Panc1 (cell line): ENCODE measurements around the gene YY1. TPM values are rescaled to one million over a fixed set of nuclear protein-coding genes. Genes with fewer than 3 reads are reported as not detected.

ENCODE experiments used
- ATAC-seq: fragments of 200-7000 bp; cut with Tn5 transposase; 2 replicates; pipeline ENCODE4 v1.9.1; 2020; ENCODE audit warnings: mild to moderate bottlenecking, moderate library complexity
- BruUV-seq: library from RNA; stranded (reverse); fragments of 400-500 nt; replicated peaks from 2 replicates; lab custom pipeline; 2021; lab: Mats Ljungman, UMichigan
- CTCF ChIA-PET: fragments of 300-600 bp; sonication (Branson Sonifier 250); formaldehyde crosslinking; loops from one replicate; lab custom pipeline; 2022; ENCODE audit warnings: antibody characterized with exemption; lab: Charles Lee
- POLR2A ChIA-PET: fragments of 300-600 bp; sonication (Branson Sonifier 250); formaldehyde crosslinking; loops from one replicate; lab custom pipeline; 2022; ENCODE audit warnings: antibody characterized with exemption; lab: Charles Lee
- DNase-seq: peaks from one replicate; pipeline ENCODE4 v3.0.0-alpha.2; 2010; ENCODE audit warnings: low read depth, low spot score
- H3K27ac ChIP-seq: 2 replicates; pipeline ENCODE4 v1.5.1; 2011; ENCODE audit warnings: mild to moderate bottlenecking, low read length, inconsistent platforms
- H3K27me3 ChIP-seq: fragments of 200-500 bp; sonication (Bioruptor generic); 2 replicates; pipeline ENCODE4 v1.6.0; 2014; ENCODE audit warnings: low read length, inconsistent platforms; ENCODE audit not compliant: control insufficient read depth, insufficient read depth
- H3K36me3 ChIP-seq: fragments of 200-500 bp; sonication (Bioruptor generic); 2 replicates; pipeline ENCODE4 v1.5.1; 2014; ENCODE audit warnings: inconsistent platforms, mild to moderate bottlenecking, low read length, moderate library complexity; ENCODE audit not compliant: control insufficient read depth, insufficient read depth
- H3K4me1 ChIP-seq: 2 replicates; pipeline ENCODE4 v1.5.1; 2011; ENCODE audit warnings: inconsistent platforms, mild to moderate bottlenecking, low read length, moderate library complexity; ENCODE audit not compliant: control insufficient read depth, insufficient read depth
- H3K4me3 ChIP-seq, 2 experiments: 2 replicates each; pipeline ENCODE4 v1.5.1; 2011 to 2012; ENCODE audit warnings: low read depth in 2 of 2, low read length in 2 of 2, mild to moderate bottlenecking in 2 of 2, inconsistent platforms in 1 of 2, moderate library complexity in 1 of 2
- H3K9me3 ChIP-seq: fragments of 200-500 bp; sonication (Bioruptor generic); 2 replicates; pipeline ENCODE4 v1.5.1; 2014; ENCODE audit warnings: low read depth, mild to moderate bottlenecking, inconsistent platforms, low read length, moderate library complexity; ENCODE audit not compliant: control insufficient read depth, insufficient read depth
- POLR2AphosphoS5 ChIP-seq: IDR thresholded peaks from 2 replicates; pipeline ENCODE4 v1.6.1; 2012; ENCODE audit warnings: mild to moderate bottlenecking, low read depth, low read length, moderate library complexity
- SIN3A ChIP-seq: IDR thresholded peaks from 2 replicates; pipeline ENCODE4 v1.6.1; 2012; ENCODE audit warnings: low read depth, mild to moderate bottlenecking, low read length, moderate library complexity, borderline replicate concordance; ENCODE audit not compliant: insufficient read depth
- TCF7L2 ChIP-seq: IDR thresholded peaks from 2 replicates; pipeline ENCODE4 v1.6.1; 2011; ENCODE audit warnings: mild to moderate bottlenecking, low read depth, low read length, inconsistent platforms
- in situ Hi-C: cut with HindIII; loops from 2 replicates; pipeline ENCODE4 v1.10.0; 2016; ENCODE audit warnings: low sequenced_read_pairs, low pct_unique_long_range_greater_than_20kb
- intact Hi-C: fragments of 100-400 bp; cut with micrococcal nuclease; formaldehyde crosslinking; loops from one replicate; pipeline ENCODE4 v1.10.0; 2022; ENCODE audit not compliant: unreplicated experiment
- total RNA-seq: library from RNA; stranded (reverse); gene quantifications from one replicate; pipeline ENCODE4 v1.2.1, GENCODE V29; 2021; ENCODE audit not compliant: unreplicated experiment
- TF ChIP-seq, protein P1 (sequence below), 2 experiments: IDR thresholded peaks; 2 replicates each; pipeline ENCODE4 v1.6.1; 2011 to 2012; ENCODE audit warnings: low read depth in 2 of 2, control low read depth in 1 of 2, low read length in 1 of 2, mild to moderate bottlenecking in 1 of 2, moderate library complexity in 1 of 2; ENCODE audit not compliant: insufficient read depth in 1 of 2
- TF ChIP-seq, protein P2 (sequence below): fragments of 450-650 bp; IDR thresholded peaks from 2 replicates; pipeline ENCODE4 v1.5.1; 2017; ENCODE audit warnings: mild to moderate bottlenecking

YY1 gene
- total RNA-seq, 1 experiment from 2014 or later: 71.3 TPM

DNA sequence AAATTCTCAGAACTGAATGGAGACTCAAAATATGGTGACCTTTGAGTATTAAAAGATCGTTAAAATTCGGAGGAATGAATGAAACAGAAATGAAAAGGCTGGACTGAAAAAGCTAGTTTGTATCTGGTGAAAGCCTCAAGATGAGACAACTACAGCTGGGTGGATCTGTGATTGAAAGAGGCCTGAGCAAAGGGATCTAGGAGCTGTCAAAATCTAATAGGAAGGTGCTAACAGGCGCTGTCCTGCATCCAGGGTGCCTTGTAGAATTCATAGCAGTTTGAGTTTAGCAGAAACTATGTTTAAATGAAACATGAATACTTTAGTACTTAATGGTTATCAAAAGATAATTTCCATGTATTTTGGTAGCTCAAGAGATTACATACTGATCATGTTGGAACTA lies 2.3 kb downstream of the YY1 start:
- Histone ChIP-seq H3K27me3 (no peaks in the 10 kb centered on the region), H3K9me3 (no peaks in the 10 kb centered on the region), H3K27ac (peak overlapping the region; percentile 71), H3K4me3 (peak overlapping the region; percentile 51 to 77), H3K36me3 (peaks cover 3% of the 10 kb centered on the region; the same call in 1 of the 2 replicates), H3K4me1 (peaks cover 24% of the 10 kb centered on the region)
- no TSS peak for BruUV-seq
- ATAC-seq (no peak), DNase-seq (no peak)
- intact Hi-C loops: no loop called here
- TF ChIP-seq SIN3A (no peak), TCF7L2 (no peak), POLR2AphosphoS5 (no peak)
- TF ChIP-seq, protein P1, sequence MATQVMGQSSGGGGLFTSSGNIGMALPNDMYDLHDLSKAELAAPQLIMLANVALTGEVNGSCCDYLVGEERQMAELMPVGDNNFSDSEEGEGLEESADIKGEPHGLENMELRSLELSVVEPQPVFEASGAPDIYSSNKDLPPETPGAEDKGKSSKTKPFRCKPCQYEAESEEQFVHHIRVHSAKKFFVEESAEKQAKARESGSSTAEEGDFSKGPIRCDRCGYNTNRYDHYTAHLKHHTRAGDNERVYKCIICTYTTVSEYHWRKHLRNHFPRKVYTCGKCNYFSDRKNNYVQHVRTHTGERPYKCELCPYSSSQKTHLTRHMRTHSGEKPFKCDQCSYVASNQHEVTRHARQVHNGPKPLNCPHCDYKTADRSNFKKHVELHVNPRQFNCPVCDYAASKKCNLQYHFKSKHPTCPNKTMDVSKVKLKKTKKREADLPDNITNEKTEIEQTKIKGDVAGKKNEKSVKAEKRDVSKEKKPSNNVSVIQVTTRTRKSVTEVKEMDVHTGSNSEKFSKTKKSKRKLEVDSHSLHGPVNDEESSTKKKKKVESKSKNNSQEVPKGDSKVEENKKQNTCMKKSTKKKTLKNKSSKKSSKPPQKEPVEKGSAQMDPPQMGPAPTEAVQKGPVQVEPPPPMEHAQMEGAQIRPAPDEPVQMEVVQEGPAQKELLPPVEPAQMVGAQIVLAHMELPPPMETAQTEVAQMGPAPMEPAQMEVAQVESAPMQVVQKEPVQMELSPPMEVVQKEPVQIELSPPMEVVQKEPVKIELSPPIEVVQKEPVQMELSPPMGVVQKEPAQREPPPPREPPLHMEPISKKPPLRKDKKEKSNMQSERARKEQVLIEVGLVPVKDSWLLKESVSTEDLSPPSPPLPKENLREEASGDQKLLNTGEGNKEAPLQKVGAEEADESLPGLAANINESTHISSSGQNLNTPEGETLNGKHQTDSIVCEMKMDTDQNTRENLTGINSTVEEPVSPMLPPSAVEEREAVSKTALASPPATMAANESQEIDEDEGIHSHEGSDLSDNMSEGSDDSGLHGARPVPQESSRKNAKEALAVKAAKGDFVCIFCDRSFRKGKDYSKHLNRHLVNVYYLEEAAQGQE (IDR thresholded peaks at IDR 0.05; ENCODE audit: insufficient read depth in 1 of 2, low read depth in 2 of 2, low read length in 1 of 2): no peak
- in situ Hi-C loops: no loop called here
- CTCF ChIA-PET: interaction anchor here (0.6 kb wide), 1 partner anchor 9 kb away, joined by 3 read pairs; no protein-coding TSS in a partner anchor
- POLR2A ChIA-PET: interaction anchor here (0.5 to 0.9 kb wide), 3 partner anchors 13 to 64 kb away, joined by 3 to 8 read pairs (median 3); no protein-coding TSS in a partner anchor

DNA sequence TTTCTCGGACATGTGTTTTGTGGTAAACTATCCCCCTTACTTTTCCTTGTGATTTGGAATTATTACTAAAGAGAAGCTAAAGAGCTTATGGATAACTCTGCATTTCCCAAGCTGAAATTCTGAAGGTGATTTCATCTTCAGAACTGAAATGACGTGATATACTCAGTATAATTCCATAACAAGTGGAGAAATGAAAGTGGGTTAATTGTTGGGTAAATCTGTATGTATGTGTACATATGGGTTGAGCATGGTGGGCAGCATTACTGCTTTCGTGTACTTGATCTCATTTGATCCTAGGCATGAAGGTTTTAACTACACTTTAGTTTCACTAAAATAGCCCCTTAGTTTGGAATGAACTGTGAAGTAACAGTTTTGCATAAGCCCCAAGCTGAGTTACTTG lies 4.1 kb downstream of the YY1 start:
- Histone ChIP-seq H3K4me3 (no peak overlapping the region), H3K36me3 (no peaks in the 10 kb centered on the region; the same call in 1 of the 2 replicates), H3K9me3 (no peaks in the 10 kb centered on the region), H3K27ac (peak overlapping the region; percentile 29; the same call in 1 of the 2 replicates), H3K4me1 (peaks cover 29% of the 10 kb centered on the region), H3K27me3 (no peaks in the 10 kb centered on the region)
- BruUV-seq: TSS peak; percentile 53
- CTCF ChIA-PET: no interaction called here
- intact Hi-C loops: no loop called here
- in situ Hi-C loops: no loop called here
- POLR2A ChIA-PET: no interaction called here
- TF ChIP-seq, protein P1 (IDR thresholded peaks at IDR 0.05; ENCODE audit: insufficient read depth in 1 of 2, low read depth in 2 of 2, low read length in 1 of 2): no peak
- TF ChIP-seq, protein P2, sequence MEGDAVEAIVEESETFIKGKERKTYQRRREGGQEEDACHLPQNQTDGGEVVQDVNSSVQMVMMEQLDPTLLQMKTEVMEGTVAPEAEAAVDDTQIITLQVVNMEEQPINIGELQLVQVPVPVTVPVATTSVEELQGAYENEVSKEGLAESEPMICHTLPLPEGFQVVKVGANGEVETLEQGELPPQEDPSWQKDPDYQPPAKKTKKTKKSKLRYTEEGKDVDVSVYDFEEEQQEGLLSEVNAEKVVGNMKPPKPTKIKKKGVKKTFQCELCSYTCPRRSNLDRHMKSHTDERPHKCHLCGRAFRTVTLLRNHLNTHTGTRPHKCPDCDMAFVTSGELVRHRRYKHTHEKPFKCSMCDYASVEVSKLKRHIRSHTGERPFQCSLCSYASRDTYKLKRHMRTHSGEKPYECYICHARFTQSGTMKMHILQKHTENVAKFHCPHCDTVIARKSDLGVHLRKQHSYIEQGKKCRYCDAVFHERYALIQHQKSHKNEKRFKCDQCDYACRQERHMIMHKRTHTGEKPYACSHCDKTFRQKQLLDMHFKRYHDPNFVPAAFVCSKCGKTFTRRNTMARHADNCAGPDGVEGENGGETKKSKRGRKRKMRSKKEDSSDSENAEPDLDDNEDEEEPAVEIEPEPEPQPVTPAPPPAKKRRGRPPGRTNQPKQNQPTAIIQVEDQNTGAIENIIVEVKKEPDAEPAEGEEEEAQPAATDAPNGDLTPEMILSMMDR: no peak
- TF ChIP-seq SIN3A (no peak), TCF7L2 (no peak), POLR2AphosphoS5 (no peak)
- DNase-seq (no peak), ATAC-seq (no peak)
